Progenitor cell of endocrine pancreas (in vitro differentiated cells): Measurements from ENCODE around the gene LBR. TPM values are rescaled to one million over a fixed set of nuclear protein-coding genes. Genes with fewer than 3 reads are reported as not detected.

Experiments
- DNase-seq: peaks from one replicate; pipeline ENCODE4 v3.0.0; 2021; ENCODE audit warnings: low spot score; ENCODE audit not compliant: unreplicated experiment
- H3K27ac Mint-ChIP-seq: 2 replicates; pipeline ENCODE4 v1.8.0; 2021; ENCODE audit warnings: mild to moderate bottlenecking, moderate library complexity, mixed read lengths
- H3K27me3 Mint-ChIP-seq: 2 replicates; pipeline ENCODE4 v1.8.0; 2021; ENCODE audit warnings: mixed read lengths
- H3K36me3 Mint-ChIP-seq: 2 replicates; pipeline ENCODE4 v1.8.0; 2022; ENCODE audit warnings: mixed read lengths; ENCODE audit not compliant: insufficient read depth
- H3K4me1 Mint-ChIP-seq: 2 replicates; pipeline ENCODE4 v1.8.0; 2021; ENCODE audit warnings: low read depth, mixed read lengths
- H3K4me3 Mint-ChIP-seq: 2 replicates; pipeline ENCODE4 v1.8.0; 2021; ENCODE audit warnings: low read depth, mild to moderate bottlenecking, moderate library complexity, mixed read lengths
- H3K9me3 Mint-ChIP-seq: 2 replicates; pipeline ENCODE4 v1.8.0; 2021; ENCODE audit warnings: low read depth, mixed read lengths
- total RNA-seq: library from RNA; stranded (reverse); gene quantifications from 2 replicates; pipeline ENCODE4 v1.2.1, GENCODE V29; 2021
- TF ChIP-seq, protein P1 (sequence below): fragments of 200-600 bp; sonication (generic); IDR thresholded peaks from one replicate; pipeline ENCODE4 v1.5.0; 2021; ENCODE audit warnings: antibody characterized with exemption, mild to moderate bottlenecking; ENCODE audit not compliant: unreplicated experiment

Gene LBR
- total RNA-seq, 1 donor from 2014 or later: 116 TPM

DNA sequence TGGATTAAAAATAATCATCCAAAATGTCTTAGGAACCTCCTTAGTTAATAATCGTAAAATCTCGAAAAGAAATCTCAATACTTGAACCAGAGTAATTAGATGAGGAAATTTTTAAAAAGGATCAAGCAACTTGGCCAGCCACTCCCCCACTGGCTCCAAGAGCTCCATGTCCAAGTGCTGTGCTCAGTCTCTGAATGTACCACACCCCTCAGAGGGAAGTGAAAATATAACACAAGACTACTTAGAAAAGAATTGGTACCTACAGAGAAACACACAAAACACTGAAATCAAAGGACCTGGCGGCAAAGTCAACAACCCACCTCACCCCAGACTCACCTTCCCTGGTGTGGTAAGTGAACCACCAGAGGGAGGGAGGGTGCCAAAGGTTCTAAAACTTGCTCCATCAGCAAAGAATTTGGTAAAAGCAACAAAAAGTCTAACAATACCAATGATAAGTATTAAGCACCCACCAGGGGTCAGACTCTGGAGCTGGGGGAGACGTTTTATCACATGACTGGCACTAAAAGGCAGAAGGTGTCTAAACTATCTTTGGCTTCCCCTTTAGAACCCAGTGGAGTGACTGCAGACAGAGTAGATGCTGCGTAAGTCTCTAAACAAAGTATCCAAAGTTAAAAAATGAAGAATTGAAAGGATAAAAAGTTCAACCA lies 14.0 kb downstream of the LBR start:
- TF ChIP-seq, protein P1, sequence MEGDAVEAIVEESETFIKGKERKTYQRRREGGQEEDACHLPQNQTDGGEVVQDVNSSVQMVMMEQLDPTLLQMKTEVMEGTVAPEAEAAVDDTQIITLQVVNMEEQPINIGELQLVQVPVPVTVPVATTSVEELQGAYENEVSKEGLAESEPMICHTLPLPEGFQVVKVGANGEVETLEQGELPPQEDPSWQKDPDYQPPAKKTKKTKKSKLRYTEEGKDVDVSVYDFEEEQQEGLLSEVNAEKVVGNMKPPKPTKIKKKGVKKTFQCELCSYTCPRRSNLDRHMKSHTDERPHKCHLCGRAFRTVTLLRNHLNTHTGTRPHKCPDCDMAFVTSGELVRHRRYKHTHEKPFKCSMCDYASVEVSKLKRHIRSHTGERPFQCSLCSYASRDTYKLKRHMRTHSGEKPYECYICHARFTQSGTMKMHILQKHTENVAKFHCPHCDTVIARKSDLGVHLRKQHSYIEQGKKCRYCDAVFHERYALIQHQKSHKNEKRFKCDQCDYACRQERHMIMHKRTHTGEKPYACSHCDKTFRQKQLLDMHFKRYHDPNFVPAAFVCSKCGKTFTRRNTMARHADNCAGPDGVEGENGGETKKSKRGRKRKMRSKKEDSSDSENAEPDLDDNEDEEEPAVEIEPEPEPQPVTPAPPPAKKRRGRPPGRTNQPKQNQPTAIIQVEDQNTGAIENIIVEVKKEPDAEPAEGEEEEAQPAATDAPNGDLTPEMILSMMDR: peak; percentile 13
- H3K4me3 Mint-ChIP-seq: no peak overlapping the region
- no peaks in the 10 kb centered on the region for H3K27me3 Mint-ChIP-seq
- peaks cover 44% of the 10 kb centered on the region for H3K4me1 Mint-ChIP-seq
- H3K27ac Mint-ChIP-seq: peak overlapping the region; percentile 43
- no peaks in the 10 kb centered on the region for H3K9me3 Mint-ChIP-seq
- no peak for DNase-seq
- H3K36me3 Mint-ChIP-seq: peaks cover 48% of the 10 kb centered on the region

DNA sequence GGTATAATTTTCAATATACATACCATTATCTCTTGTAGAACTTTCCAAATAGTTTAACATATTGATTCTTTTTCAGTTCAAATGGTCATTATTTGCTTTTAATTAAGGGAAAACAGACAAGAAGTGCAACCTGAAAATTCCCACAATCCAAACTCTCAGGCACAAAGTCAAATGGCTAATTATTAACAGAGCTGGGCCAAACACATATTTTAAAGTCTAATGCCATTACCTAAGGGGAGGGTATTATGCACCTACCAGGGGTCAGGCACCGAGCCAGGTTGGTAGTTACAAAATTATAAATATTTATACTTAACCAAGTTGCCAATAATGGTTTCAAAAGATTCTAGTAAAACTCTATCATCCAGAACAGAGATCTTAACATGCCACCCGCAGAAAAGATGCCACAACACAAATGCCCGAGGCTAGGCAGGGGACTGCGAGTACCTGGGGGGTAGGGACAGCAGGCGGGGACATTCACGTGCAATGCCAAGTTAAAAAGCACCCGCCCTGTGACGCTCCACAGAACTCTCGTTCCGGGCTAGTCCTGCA lies 15.0 kb downstream of the LBR start:
- DNase-seq: no peak
- Mint-ChIP-seq H3K27me3 (no peaks in the 10 kb centered on the region), H3K9me3 (no peaks in the 10 kb centered on the region), H3K36me3 (peaks cover 46% of the 10 kb centered on the region), H3K27ac (peak overlapping the region; percentile 83), H3K4me3 (no peak overlapping the region), H3K4me1 (peaks cover 47% of the 10 kb centered on the region)
- TF ChIP-seq, protein P1: no peak

DNA sequence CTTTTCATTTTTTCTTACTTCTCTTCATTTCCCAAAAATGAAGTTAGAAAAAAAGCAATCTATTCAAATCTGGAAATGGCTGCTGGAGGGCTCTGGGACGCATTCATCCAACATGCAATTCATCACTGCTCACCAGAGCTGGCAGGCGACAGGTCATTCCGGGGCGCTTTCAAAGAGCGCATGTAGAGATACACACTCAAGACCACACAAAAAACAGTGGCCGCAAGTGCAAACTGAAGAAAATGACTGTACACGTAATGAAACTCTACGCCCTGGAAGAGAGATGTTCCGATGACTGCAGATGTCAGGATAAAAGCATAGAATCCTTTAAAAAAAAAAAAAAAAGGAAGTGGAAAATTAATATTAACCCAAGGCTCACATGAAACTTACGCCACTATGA lies 15.5 kb downstream of the LBR start:
- peak overlapping the region; percentile 83 for H3K27ac Mint-ChIP-seq
- TF ChIP-seq, protein P1: no peak
- no peak overlapping the region for H3K4me3 Mint-ChIP-seq
- H3K36me3 Mint-ChIP-seq: peaks cover 44% of the 10 kb centered on the region
- no peaks in the 10 kb centered on the region for H3K27me3 Mint-ChIP-seq
- no peaks in the 10 kb centered on the region for H3K9me3 Mint-ChIP-seq
- H3K4me1 Mint-ChIP-seq: peaks cover 43% of the 10 kb centered on the region
- no peak for DNase-seq

GRCh38 chr1:225410036-225410435 lies 17.8 kb downstream of the LBR start:
- Mint-ChIP-seq H3K27ac (no peak overlapping the region), H3K4me1 (peaks cover 45% of the 10 kb centered on the region), H3K36me3 (peaks cover 47% of the 10 kb centered on the region), H3K9me3 (no peaks in the 10 kb centered on the region), H3K4me3 (no peak overlapping the region), H3K27me3 (no peaks in the 10 kb centered on the region)
- DNase-seq: no peak
- TF ChIP-seq, protein P1: no peak

GRCh38 chr1:225409051-225409450 lies 18.8 kb downstream of the LBR start:
- H3K4me3 Mint-ChIP-seq: no peak overlapping the region
- H3K9me3 Mint-ChIP-seq: no peaks in the 10 kb centered on the region
- no peaks in the 10 kb centered on the region for H3K27me3 Mint-ChIP-seq
- TF ChIP-seq, protein P1: no peak
- no peak overlapping the region for H3K27ac Mint-ChIP-seq
- H3K4me1 Mint-ChIP-seq: peaks cover 39% of the 10 kb centered on the region
- H3K36me3 Mint-ChIP-seq: peaks cover 44% of the 10 kb centered on the region
- no peak for DNase-seq
